Breast epithelium (tissue), 3 donors: Measurements from ENCODE around the gene CCDC107.

ENCODE experiments used
- CTCF ChIP-seq, 3 donors: fragments of 450-650 bp; IDR thresholded peaks; one replicate each; pipeline ENCODE4 v1.5.1; 2016 to 2017; ENCODE audit warnings: antibody characterized with exemption in 3 of 3, mild to moderate bottlenecking in 3 of 3, moderate library complexity in 3 of 3
- POLR2A ChIP-seq: fragments of 450-650 bp; IDR thresholded peaks from one replicate; pipeline ENCODE4 v1.6.1; 2016; ENCODE audit warnings: antibody characterized with exemption, mild to moderate bottlenecking, moderate library complexity

GRCh38 chr9:35666549-35666948 is 8.5 kb downstream of the CCDC107 start:
- TF ChIP-seq CTCF (IDR thresholded peaks at IDR 0.05), result no peak
- TF ChIP-seq POLR2A, result no peak
